ENCODE measurements around the gene OPA3. TPM values are rescaled to one million over a fixed set of nuclear protein-coding genes. Genes with fewer than 3 reads are reported as not detected.

The OPA3 gene
- total and polyA plus RNA-seq, 8 donors: under 0.01 to 27.5 (median 3.7) TPM

DNA sequence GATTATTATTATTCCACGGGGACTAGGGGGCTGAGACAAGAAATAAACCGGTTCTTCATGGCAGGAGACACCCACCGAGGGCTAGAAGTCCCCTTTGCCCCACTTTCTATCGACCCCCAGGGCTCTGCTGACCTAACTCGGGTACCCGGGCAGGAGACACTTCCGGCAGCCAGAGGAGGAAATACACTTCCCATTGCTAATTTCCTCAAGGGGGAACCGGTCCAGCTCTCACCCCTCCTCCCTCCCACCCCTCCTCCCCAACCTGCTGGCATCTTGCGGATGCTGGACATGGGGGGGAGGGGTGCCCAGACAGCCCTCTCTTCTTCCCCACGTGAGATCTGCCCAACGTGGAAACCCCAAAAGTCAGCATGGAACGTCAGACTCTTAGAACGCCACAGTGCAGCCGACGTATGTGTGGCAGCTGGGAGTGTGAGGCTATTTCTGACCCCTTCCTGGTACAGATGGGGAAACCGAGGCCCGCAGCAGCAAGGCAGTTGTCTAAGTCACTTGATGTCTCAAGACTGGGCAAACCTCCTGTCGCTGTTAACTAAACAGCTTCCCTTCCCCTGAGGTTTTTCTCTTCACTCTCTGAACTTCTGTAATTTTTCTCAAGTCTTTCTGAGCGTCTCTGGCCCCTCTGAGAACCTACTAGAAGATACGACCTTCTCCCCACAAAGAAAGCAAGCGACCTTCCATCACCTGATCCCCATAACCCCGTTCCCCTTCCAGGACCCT is 13.8 kb upstream of the OPA3 start:
- no peaks in the 10 kb centered on the region for H3K9me3 ChIP-seq
- intact Hi-C loops (cut with DNase I; ENCODE audit: low total_unique reads): no loop called here
- peak in 1 of 2 donors; percentile 37 for DNase-seq
- H3K27ac ChIP-seq: peak overlapping the region in 4 of 5 donors; percentile 36 to 70 (median 51)
- no peak for TF ChIP-seq POLR2AphosphoS5 (IDR thresholded peaks at IDR 0.05)
- H3K4me1 ChIP-seq: peaks cover 6 to 49% (median 21%) of the 10 kb centered on the region in 4 donors
- H3K4me3 ChIP-seq: peak overlapping the region in 3 of 4 donors; percentile 1 to 12 (median 1)
- peaks cover 8 to 95% (median 58%) of the 10 kb centered on the region in 3 donors for H3K27me3 ChIP-seq
- no peaks in the 10 kb centered on the region for H3K36me3 ChIP-seq
- WGBS, 5 donors: 1 to 10% (median 5%) methylated on average over 21 to 22 of the region's 22 CpGs

GRCh38 chr19:45597425-45598111 is 13.0 kb upstream of the OPA3 start:
- no peak overlapping the region for H3K4me3 ChIP-seq

GRCh38 chr19:45595814-45596213 is 11.2 kb upstream of the OPA3 start:
- no peak for DNase-seq
- H3K4me1 ChIP-seq: peaks cover 9 to 40% (median 16%) of the 10 kb centered on the region in 4 donors
- no peak overlapping the region for H3K4me3 ChIP-seq
- H3K27ac ChIP-seq: peak overlapping the region in 1 of 5 donors; percentile 14
- H3K9me3 ChIP-seq: no peaks in the 10 kb centered on the region
- H3K27me3 ChIP-seq: peaks cover 5 to 95% (median 44%) of the 10 kb centered on the region in 3 donors
- WGBS, 5 donors: 41 to 60% (median 60%) methylated on average over 6 of the region's 6 CpGs
- intact Hi-C loops (cut with DNase I; ENCODE audit: low total_unique reads): no loop called here
- no peaks in the 10 kb centered on the region for H3K36me3 ChIP-seq
- TF ChIP-seq POLR2A (IDR thresholded peaks at IDR 0.05) (no peak), POLR2AphosphoS5 (IDR thresholded peaks at IDR 0.05) (no peak), EP300 (IDR thresholded peaks at IDR 0.05) (no peak)
- TF ChIP-seq, protein P1, sequence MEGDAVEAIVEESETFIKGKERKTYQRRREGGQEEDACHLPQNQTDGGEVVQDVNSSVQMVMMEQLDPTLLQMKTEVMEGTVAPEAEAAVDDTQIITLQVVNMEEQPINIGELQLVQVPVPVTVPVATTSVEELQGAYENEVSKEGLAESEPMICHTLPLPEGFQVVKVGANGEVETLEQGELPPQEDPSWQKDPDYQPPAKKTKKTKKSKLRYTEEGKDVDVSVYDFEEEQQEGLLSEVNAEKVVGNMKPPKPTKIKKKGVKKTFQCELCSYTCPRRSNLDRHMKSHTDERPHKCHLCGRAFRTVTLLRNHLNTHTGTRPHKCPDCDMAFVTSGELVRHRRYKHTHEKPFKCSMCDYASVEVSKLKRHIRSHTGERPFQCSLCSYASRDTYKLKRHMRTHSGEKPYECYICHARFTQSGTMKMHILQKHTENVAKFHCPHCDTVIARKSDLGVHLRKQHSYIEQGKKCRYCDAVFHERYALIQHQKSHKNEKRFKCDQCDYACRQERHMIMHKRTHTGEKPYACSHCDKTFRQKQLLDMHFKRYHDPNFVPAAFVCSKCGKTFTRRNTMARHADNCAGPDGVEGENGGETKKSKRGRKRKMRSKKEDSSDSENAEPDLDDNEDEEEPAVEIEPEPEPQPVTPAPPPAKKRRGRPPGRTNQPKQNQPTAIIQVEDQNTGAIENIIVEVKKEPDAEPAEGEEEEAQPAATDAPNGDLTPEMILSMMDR (IDR thresholded peaks at IDR 0.05): no peak

More at GRCh38 chr19:45597425-45598111, 13.0 kb upstream of the OPA3 start:
- Histone ChIP-seq H3K27me3 (peaks cover 8 to 95% (median 51%) of the 10 kb centered on the region in 3 donors), H3K36me3 (no peaks in the 10 kb centered on the region), H3K9me3 (no peaks in the 10 kb centered on the region), H3K4me1 (peaks cover 6 to 49% (median 21%) of the 10 kb centered on the region in 4 donors), H3K27ac (peak overlapping the region in 4 of 5 donors; percentile 36 to 70 (median 51))
- intact Hi-C loops (cut with DNase I; ENCODE audit: low total_unique reads): no loop called here
- 13 to 28% (median 18%) methylated on average over 5 of the region's 5 CpGs for WGBS, 5 donors
- TF ChIP-seq POLR2A (IDR thresholded peaks at IDR 0.05) (no peak), POLR2AphosphoS5 (IDR thresholded peaks at IDR 0.05) (no peak), EP300 (IDR thresholded peaks at IDR 0.05) (no peak)
- TF ChIP-seq, protein P1 (IDR thresholded peaks at IDR 0.05): no peak
- DNase-seq: no peak

GRCh38 chr19:45593520-45593919 is 8.9 kb upstream of the OPA3 start:
- DNase-seq: no peak
- intact Hi-C loops (cut with DNase I; ENCODE audit: low total_unique reads): no loop called here
- Histone ChIP-seq H3K4me1 (peaks cover 6 to 22% (median 9%) of the 10 kb centered on the region in 4 donors), H3K27ac (no peak overlapping the region), H3K27me3 (peaks cover 0 to 79% (median 26%) of the 10 kb centered on the region in 3 donors), H3K4me3 (no peak overlapping the region), H3K9me3 (no peaks in the 10 kb centered on the region), H3K36me3 (peaks cover 0 to 4% (median 0%) of the 10 kb centered on the region in 4 donors)
- TF ChIP-seq POLR2AphosphoS5 (IDR thresholded peaks at IDR 0.05): no peak
- TF ChIP-seq POLR2A (IDR thresholded peaks at IDR 0.05): no peak
- TF ChIP-seq, protein P1 (IDR thresholded peaks at IDR 0.05): no peak
- TF ChIP-seq EP300 (IDR thresholded peaks at IDR 0.05): no peak
- 0 to 10% (median 5%) methylated on average over 1 of the region's 1 CpG for WGBS, 5 donors

All from stomach (tissue), 9 donors.